ENCODE measurements around the gene IRF7. TPM values are rescaled to one million over a fixed set of nuclear protein-coding genes. Genes with fewer than 3 reads are reported as not detected.

IRF7 gene
- total and polyA plus RNA-seq, 9 of the 15 experiments (the other 6 are each of a cell fraction or from before 2014, with no cell fraction given): 0.27 to 7.6 (median 1.8) TPM

DNA sequence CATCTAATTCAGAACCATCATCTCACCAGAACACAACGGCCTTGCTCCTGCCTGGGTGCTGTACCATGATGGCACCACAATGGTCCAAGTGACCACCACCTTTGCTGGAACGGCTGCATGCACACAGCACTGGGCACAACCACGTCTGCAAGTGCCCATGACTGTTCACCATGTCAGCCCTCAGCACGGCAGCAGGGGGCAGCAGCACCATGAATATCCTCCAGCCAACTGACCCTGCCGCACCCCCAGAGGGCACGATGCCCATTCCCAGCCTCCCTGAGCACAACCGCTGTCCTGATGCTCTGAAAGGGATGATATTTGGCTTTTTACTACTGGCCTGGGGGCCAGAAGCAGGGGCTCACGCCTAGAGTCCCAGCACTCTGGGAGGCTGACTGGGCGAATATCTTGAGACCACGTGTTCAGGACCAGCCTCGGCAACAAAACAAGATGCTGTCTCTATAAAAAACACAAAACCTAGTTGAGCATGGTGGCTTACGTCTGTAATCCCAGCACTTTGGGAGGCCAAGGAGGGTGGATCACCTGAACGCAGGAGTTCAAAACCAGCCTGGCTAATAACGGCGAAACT is 47.0 kb upstream of the IRF7 start:
- Histone ChIP-seq H3K9ac (ENCODE audit: insufficient read depth in 1 of 2, low read depth in 2 of 2, low read length in 2 of 2) (no peak overlapping the region), H3K9me1 (ENCODE audit: control insufficient read depth, insufficient read depth, low read length) (no peaks in the 10 kb centered on the region), H2AFZ (ENCODE audit: low read depth, low read length) (no peak overlapping the region), H3K79me2 (ENCODE audit: control insufficient read depth, insufficient read depth, low read length) (peaks cover 32% of the 10 kb centered on the region), H3K36me3 (ENCODE audit: control insufficient read depth, insufficient read depth, low read length) (peaks cover 84% of the 10 kb centered on the region), H3K9me3 (replicated peaks; ENCODE audit: control insufficient read depth, insufficient read depth, low read depth, low read length) (peaks cover 3% of the 10 kb centered on the region; the same call in 1 of the 2 replicates), H3K4me2 (ENCODE audit: insufficient read depth, low read length) (no peak overlapping the region), H3K4me3 (no peak overlapping the region), H3K27ac (ENCODE audit: extremely low read depth, low read depth, low read length) (no peak overlapping the region), H3K4me1 (replicated peaks in 1 of 2; ENCODE audit: control insufficient read depth in 2 of 2, insufficient read depth in 2 of 2, low read length in 2 of 2) (peaks cover 16 to 34% of the 10 kb centered on the region in 2 experiments; a peak in 4 of 5 replicates), H3K27me3 (ENCODE audit: control insufficient read depth in 2 of 2, insufficient read depth in 2 of 2, low read length in 2 of 2) (no peaks in the 10 kb centered on the region), H4K20me1 (replicated peaks; ENCODE audit: control insufficient read depth, insufficient read depth, low read length) (no peaks in the 10 kb centered on the region)
- FAIRE-seq (no peak), ATAC-seq (peak; percentile 72), DNase-seq (ENCODE audit: extremely low read depth in 1 of 4, low spot score in 3 of 4) (peak; percentile 53 to 72 (median 67))
- CTCF ChIA-PET (ENCODE audit: low intra/inter-chr PET ratio): interaction anchor here (2.1 to 2.4 kb wide), 2 partner anchors 61 to 65 kb away, joined by 16 to 22 read pairs; no protein-coding TSS in a partner anchor
- POLR2A ChIA-PET: no interaction called here
- in situ Hi-C loops (cut with MboI) (no loop called here), intact Hi-C loops (cut with micrococcal nuclease) (loop anchor here (2.0 kb wide), 1 partner anchor 60 kb away; no protein-coding TSS in a partner anchor)
- BruUV-seq (replicated peaks): no TSS peak
- WGBS (ENCODE audit: insufficient coverage, low coverage, missing lambda C conversion rate): 76% methylated on average over 15 of the region's 15 CpGs
- TF ChIP-seq RBM22 (IDR thresholded peaks at IDR 0.05; ENCODE audit: low read depth, low read length, poor library complexity, severe bottlenecking): no peak
- no peak for TF ChIP-seq ZNF584 (CRISPR knock-in tag; IDR thresholded peaks at IDR 0.05; ENCODE audit: low read depth)
- no peak for TF ChIP-seq THRAP3 (IDR thresholded peaks at IDR 0.05; ENCODE audit: borderline replicate concordance)
- TF ChIP-seq HIVEP1 (CRISPR knock-in tag; IDR thresholded peaks at IDR 0.05): no peak
- TF ChIP-seq HDAC1 (IDR thresholded peaks at IDR 0.05): no peak
- no peak; the same call in 1 of the 2 replicates for TF ChIP-seq RB1 (IDR thresholded peaks at IDR 0.05; ENCODE audit: low read depth)
- TF ChIP-seq USF2 (CRISPR knock-in tag; IDR thresholded peaks at IDR 0.05): no peak
- TF ChIP-seq, protein P1, sequence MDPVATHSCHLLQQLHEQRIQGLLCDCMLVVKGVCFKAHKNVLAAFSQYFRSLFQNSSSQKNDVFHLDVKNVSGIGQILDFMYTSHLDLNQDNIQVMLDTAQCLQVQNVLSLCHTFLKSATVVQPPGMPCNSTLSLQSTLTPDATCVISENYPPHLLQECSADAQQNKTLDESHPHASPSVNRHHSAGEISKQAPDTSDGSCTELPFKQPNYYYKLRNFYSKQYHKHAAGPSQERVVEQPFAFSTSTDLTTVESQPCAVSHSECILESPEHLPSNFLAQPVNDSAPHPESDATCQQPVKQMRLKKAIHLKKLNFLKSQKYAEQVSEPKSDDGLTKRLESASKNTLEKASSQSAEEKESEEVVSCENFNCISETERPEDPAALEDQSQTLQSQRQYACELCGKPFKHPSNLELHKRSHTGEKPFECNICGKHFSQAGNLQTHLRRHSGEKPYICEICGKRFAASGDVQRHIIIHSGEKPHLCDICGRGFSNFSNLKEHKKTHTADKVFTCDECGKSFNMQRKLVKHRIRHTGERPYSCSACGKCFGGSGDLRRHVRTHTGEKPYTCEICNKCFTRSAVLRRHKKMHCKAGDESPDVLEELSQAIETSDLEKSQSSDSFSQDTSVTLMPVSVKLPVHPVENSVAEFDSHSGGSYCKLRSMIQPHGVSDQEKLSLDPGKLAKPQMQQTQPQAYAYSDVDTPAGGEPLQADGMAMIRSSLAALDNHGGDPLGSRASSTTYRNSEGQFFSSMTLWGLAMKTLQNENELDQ (CRISPR knock-in tag; IDR thresholded peaks at IDR 0.05; ENCODE audit: borderline replicate concordance): no peak
- no peak for TF ChIP-seq ZNF518B (CRISPR knock-in tag; IDR thresholded peaks at IDR 0.05)
- no peak for TF ChIP-seq MEF2A (IDR thresholded peaks at IDR 0.05; ENCODE audit: control insufficient read depth, low read depth, low read length)
- no peak for TF ChIP-seq GABPB1 (CRISPR knock-in tag; IDR thresholded peaks at IDR 0.05)
